DMS53 treated with DMSO at 0.1 percent for 48 hours (cell line): ENCODE measurements around the gene TFPI.

ENCODE experiments used
- DNase-seq: peaks from one replicate; lab custom pipeline; 2025; ENCODE audit not compliant: unreplicated experiment; lab: John Stamatoyannopoulos, UW

Gene TFPI

GRCh38 chr2:187422282-187422681 lies 132.0 kb downstream of the TFPI start:
- DNase-seq = no peak

- DNase-seq = no peak
Observed at GRCh38 chr2:187421519-187421918, 132.7 kb downstream of the TFPI start.

GRCh38 chr2:187419808-187420207 lies 134.4 kb downstream of the TFPI start:
- no peak for DNase-seq

- DNase-seq = no peak
Observed at GRCh38 chr2:187415449-187415848, 138.8 kb downstream of the TFPI start.
